GM18499 (cell line): ENCODE measurements around the gene RAD50.
"Not testable (repeated sequence)": the region's sequence is repeated elsewhere in the genome, so short reads cannot be mapped to it uniquely, and the experiment has no call there.

ENCODE experiments used
- ATAC-seq: cut with Tn5 transposase; IDR thresholded peaks from one replicate; pipeline ENCODE4 v1.9.1; 2021; ENCODE audit warnings: moderate number of reproducible peaks; ENCODE audit not compliant: insufficient read depth, unreplicated experiment

RAD50 gene

GRCh38 chr5:132556763-132557477 lies at the start of gene RAD50:
Gene RAD50 (plus strand): TSS chr5:132556977. CDS start chr5:132557325, 348 bp downstream.
- ATAC-seq: peak; percentile 90

- ATAC-seq: no peak
These were observed 46.7 kb upstream of the RAD50 start for GRCh38 chr5:132510076-132510475.

- ATAC-seq: not testable (repeated sequence)
These were observed 43.0 kb upstream of the RAD50 start for GRCh38 chr5:132513618-132514336.

- ATAC-seq: not testable (repeated sequence)
These were observed 34.7 kb upstream of the RAD50 start for GRCh38 chr5:132522067-132522466.

GRCh38 chr5:132524877-132525276 lies 31.9 kb upstream of the RAD50 start:
- ATAC-seq: not testable (repeated sequence)

- ATAC-seq: peak; percentile 69
These were observed 31.5 kb upstream of the RAD50 start for GRCh38 chr5:132525299-132525724.

- ATAC-seq: no peak
These were observed 30.3 kb upstream of the RAD50 start for GRCh38 chr5:132526290-132526973.

GRCh38 chr5:132526974-132527564 lies 29.7 kb upstream of the RAD50 start:
- no peak for ATAC-seq

GRCh38 chr5:132528021-132528420 lies 28.8 kb upstream of the RAD50 start:
- ATAC-seq: no peak

- no peak for ATAC-seq
These were observed 27.7 kb upstream of the RAD50 start for GRCh38 chr5:132528866-132529634.

- no peak for ATAC-seq
These were observed 25.8 kb upstream of the RAD50 start for GRCh38 chr5:132530946-132531345.

GRCh38 chr5:132539716-132540115 lies 17.1 kb upstream of the RAD50 start:
- no peak for ATAC-seq

GRCh38 chr5:132540149-132540548 lies 16.6 kb upstream of the RAD50 start:
- ATAC-seq: no peak

GRCh38 chr5:132540764-132541163 lies 16.0 kb upstream of the RAD50 start:
- ATAC-seq: no peak

- ATAC-seq: no peak
These were observed 13.1 kb upstream of the RAD50 start, which contains the start of gene IL5 for GRCh38 chr5:132543472-132544201. Gene IL5 (minus strand): TSS chr5:132543522. CDS start chr5:132543478, 44 bp downstream.

- no peak for ATAC-seq
These were observed 10.7 kb upstream of the RAD50 start for GRCh38 chr5:132546108-132546507.

- ATAC-seq: no peak
These were observed 9.5 kb upstream of the RAD50 start for GRCh38 chr5:132547269-132547668.

- ATAC-seq: not testable (repeated sequence)
These were observed 7.9 kb upstream of the RAD50 start for GRCh38 chr5:132548834-132549233.

GRCh38 chr5:132549576-132549975 lies 7.2 kb upstream of the RAD50 start:
- ATAC-seq: no peak
